GM21825 (cell line): ENCODE measurements around the gene LCE1E.

Source experiments
- ATAC-seq: cut with Tn5 transposase; IDR thresholded peaks from one replicate; pipeline ENCODE4 v1.9.1; 2021; ENCODE audit warnings: mild to moderate bottlenecking, moderate library complexity; ENCODE audit not compliant: unreplicated experiment

LCE1E gene, protein sequence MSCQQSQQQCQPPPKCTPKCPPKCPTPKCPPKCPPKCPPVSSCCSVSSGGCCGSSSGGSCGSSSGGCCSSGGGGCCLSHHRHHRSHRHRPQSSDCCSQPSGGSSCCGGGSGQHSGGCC

GRCh38 chr1:152786077-152786476 lies at the start of gene LCE1E:
TSS of gene LCE1E (plus strand) at chr1:152786257. CDS start at chr1:152787300, 1,043 bp downstream.
- no peak for ATAC-seq

- ATAC-seq = no peak
These were observed 48.1 kb upstream of the LCE1E start for GRCh38 chr1:152737997-152738396.

DNA sequence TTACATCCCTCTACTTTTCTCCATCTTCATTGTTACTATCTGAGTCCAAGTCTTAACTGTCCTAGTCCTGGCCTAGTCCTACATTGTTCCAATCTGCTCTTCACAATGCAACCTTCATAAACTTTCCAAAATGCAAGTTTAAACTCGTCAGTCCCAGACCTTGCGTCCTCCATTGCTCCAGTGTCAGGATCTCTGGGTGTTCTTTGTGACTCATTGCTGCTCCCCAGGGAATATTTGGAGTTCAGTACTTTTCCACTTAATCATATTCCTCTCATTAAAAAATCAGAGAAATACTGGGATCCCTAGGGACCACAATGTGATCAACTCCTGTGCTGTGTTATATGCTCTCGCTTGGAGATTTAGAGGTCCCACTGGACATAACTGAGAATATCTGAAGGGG lies 46.2 kb upstream of the LCE1E start:
- ATAC-seq = no peak

DNA sequence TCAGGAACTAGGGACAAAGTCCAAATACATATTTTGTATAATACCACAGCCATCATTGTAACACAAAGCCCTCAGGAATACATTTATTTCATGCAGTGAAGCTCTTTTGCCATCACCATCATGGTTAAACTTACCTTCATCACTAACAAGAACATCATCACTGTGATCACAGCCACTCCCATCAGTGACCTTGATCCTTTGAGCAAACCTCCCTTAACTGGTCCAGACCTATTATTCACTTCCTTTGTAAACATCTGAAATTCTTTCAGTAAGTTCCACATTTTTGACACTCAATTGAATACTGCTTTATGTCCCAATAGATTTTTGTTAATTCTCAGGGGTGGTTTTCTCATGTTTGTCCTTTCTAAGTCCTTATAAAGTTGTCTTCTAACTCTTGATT lies 44.4 kb upstream of the LCE1E start:
- no peak for ATAC-seq

DNA sequence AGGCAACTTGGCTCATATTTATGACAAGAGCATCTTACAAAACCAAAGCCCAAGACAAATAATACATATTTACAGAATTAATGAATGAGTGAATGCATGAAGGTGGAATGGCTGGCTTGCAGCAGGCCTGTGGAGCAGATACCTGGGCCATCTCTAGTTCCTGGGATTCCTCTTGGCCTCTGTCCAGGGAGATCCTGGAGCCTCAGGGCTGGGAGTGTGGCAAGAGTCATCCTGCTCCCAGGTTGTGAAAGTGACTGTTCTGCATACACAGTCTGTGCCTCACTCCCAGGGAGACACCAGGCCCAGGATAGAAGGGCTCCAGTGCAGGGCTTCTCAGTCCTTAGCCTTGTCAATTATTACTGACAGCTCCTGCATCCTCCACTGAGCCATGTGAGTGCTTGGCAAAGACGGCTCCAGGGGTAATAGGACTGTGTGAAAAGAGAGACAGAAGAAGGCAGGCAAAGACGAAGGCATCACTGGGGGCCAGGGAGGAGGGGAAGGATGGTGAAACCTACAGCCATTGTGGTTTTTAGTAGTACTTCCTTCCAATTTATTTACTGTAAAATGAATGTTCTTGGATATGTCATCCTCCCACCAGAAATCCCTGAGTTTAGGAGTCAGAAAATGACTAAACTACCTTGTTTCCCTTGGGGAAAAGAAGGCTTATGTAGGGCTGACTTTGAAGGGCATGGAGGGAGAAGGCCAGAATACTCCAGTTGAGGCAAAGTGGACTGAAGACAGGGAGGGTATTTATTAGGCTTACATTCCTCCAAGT lies 42.5 kb upstream of the LCE1E start:
- no peak for ATAC-seq

DNA sequence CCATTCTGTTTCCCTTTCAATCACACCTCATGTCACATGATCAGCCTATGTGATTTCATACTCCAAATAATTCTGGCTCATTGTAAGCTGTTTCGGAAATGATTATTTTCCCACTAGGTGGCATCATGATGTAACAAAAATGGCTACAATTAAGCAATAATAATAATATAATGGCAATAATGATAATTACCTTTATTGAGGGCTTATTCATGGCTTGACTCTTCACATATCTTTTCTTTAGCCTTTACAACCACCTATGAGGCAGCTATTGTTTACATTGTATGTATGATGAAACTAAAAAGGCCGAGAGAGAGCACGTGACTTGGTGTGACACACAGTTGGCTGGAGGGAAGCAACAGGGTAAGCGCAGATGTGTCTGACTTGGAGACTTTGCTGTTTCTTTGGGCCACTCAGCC lies 40.8 kb upstream of the LCE1E start:
- ATAC-seq = no peak

DNA sequence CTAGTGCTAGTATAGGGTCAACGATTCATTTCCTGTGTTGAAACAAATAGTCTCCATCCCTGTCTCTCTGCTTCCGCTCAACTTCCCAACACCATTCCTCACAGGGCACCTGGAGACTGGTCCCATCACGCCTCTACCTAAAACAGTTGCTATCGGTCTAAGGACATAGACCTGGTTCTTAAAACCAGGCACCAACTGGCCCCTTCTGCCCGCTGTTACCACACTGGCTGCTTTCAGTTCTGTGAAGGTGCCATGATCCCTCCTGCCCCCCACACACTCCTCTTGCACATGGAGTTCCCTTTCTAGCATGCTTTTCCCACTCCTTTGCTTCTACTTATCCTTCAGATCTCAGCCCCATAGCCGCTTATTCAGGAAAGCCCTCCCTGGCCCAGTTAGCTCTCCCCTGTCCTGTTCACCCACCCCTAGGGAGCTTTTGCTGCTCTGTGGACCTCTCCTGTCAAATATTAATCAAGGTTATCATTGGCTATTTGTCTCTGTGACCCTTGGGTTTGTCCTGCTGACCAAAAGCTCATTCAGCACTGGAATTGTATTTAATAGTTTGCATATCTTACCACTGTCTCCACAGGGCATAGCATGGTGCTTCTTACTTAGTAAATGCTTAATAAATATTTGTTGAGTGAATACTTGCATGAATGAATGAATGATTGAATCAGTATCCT lies 40.2 kb upstream of the LCE1E start:
- no peak for ATAC-seq

- no peak for ATAC-seq
These were observed 38.2 kb upstream of the LCE1E start for GRCh38 chr1:152747831-152748230.

DNA sequence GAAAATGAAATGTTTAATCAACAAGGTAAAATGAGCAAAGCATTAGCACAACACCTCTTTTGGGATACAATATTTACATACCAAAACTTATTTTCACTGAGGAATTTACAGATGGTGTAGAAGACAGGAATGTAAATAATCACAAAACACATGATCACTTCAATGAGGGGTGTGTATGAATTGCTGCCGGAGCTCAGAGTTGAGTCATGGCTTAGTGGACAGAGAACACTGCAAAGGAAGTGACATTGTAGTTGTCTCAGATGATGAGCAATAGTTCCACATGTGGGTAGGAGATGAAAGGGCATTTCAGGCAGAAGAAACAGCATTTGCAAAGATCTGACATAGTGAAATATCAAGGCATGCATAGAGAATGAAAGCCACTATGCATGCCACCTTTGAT lies 33.8 kb upstream of the LCE1E start:
- ATAC-seq = no peak

DNA sequence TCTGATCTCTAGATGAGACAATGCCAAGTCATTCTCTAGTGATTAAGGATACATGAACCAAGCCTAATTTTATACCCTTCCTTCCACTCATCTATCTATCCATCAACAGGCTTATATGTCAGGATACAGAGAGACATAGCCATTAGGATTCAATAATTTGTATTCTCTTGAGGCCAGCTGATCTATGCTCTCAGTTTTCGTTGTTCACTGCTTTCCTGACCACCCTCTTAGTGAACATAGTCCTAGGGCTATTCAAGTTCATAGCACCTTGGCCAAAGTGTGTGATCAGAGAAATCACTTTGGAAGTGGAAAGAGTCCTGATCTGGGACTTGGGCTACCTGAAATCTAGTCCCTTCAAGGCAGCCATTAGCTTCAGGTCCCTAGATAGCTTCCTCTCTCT lies 32.5 kb upstream of the LCE1E start:
- no peak for ATAC-seq

- ATAC-seq = no peak
These were observed 29.2 kb upstream of the LCE1E start for GRCh38 chr1:152756872-152757271.

GRCh38 chr1:152757747-152758146 lies 28.3 kb upstream of the LCE1E start, which contains the start of gene KPRP:
TSS of gene KPRP (plus strand) at chr1:152758025. CDS start at chr1:152759589, 1,564 bp downstream.
- no peak for ATAC-seq

GRCh38 chr1:152758636-152759035 lies 27.4 kb upstream of the LCE1E start:
- ATAC-seq = no peak

- ATAC-seq = no peak
These were observed 26.4 kb upstream of the LCE1E start for GRCh38 chr1:152759453-152760173.

- ATAC-seq = no peak
These were observed 25.4 kb upstream of the LCE1E start for GRCh38 chr1:152760551-152761190.

DNA sequence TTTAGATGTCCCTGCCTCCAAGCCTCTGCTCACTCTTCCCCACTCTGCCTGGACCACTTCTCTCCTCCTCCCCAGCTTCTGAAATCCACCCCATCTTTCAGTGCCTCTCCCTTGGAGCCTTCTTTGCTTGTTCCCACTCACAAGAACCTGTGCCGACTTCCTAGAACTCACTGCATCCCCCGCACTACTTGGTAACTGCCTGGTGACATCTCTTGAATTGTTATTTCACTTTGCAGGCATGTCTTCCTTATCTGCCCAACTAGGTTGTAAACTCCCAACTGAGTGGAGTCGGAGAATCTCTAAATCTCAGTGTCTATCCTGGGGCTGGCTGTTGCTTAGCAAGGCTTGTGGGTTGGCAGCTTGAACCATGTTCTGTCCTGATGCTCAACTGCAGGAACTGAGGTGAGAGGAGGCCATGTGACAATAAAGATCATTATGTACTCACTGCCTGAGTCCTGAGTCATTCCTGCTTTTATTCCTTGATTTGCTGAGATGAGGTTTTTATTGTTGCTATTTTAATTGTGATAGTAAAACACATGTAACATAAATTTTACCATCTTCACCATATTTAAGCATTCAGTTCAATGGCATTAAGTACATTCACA lies 24.3 kb upstream of the LCE1E start:
- ATAC-seq = no peak

- no peak for ATAC-seq
These were observed 17.1 kb upstream of the LCE1E start for GRCh38 chr1:152768847-152769533.

DNA sequence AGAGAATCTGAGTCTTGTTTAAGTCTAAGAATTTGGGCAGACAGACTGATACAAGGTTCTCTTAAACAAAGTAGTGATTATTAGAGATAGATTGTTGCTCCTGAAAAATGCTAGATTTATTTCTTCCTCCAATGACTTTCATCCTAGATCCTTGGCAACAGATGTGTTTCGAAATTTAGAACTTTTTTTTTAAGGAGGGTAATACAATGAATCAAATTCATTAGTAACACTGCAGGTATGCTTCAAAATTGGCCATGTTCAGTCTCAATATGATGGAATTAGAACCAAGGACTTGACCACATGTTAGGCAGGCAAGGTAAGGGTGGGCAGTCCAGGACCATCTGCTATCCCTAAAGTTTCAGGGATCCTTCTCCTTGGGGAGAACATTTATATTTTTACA lies 15.6 kb upstream of the LCE1E start:
- no peak for ATAC-seq

- no peak for ATAC-seq
These were observed 11.2 kb upstream of the LCE1E start, which contains the start of gene LCE1F for GRCh38 chr1:152774875-152775274. TSS of gene LCE1F (plus strand) at chr1:152775140. CDS start at chr1:152776372, 1,232 bp downstream.

GRCh38 chr1:152776361-152776760 lies 9.7 kb upstream of the LCE1E start:
- no peak for ATAC-seq
